Stimulated activated CD8-positive, alpha-beta memory T cell treated with anti-CD3 and anti-CD28 coated beads, Interleukin-15, amount 100 ng/mL, for 1 hour (primary cell): ENCODE results near the gene HTN3.
"Not testable (repeated sequence)": the region's sequence is repeated elsewhere in the genome, so short reads cannot be mapped to it uniquely, and the experiment has no call there.

Source experiments
- DNase-seq: peaks from one replicate; pipeline ENCODE4 v3.0.0-alpha.2; 2020; ENCODE audit warnings: low read depth

The HTN3 gene

GRCh38 chr4:70028159-70028558 is at the start of gene HTN3:
Gene HTN3, plus strand, starts transcription at chr4:70028459. Its CDS starts 2,282 bp downstream, at chr4:70030741.
- DNase-seq, result not testable (repeated sequence)

GRCh38 chr4:69984030-69984443 is 44.2 kb upstream of the HTN3 start:
- DNase-seq, result no peak

- no peak for DNase-seq
Observed at GRCh38 chr4:69986663-69987062, 41.6 kb upstream of the HTN3 start.

- DNase-seq, result no peak
Observed at GRCh38 chr4:69991016-69991415, 37.2 kb upstream of the HTN3 start.

GRCh38 chr4:69994782-69995181 is 33.5 kb upstream of the HTN3 start:
- DNase-seq, result no peak

GRCh38 chr4:69995526-69996016 is 32.7 kb upstream of the HTN3 start, which contains the start of gene STATH:
Gene STATH, plus strand, starts transcription at chr4:69995966. Its CDS starts 2,472 bp downstream, at chr4:69998438.
- no peak for DNase-seq

- DNase-seq, result no peak
Observed at GRCh38 chr4:69999420-69999819, 28.8 kb upstream of the HTN3 start.

GRCh38 chr4:70000711-70001110 is 27.5 kb upstream of the HTN3 start:
- no peak for DNase-seq

GRCh38 chr4:70002507-70002906 is 25.8 kb upstream of the HTN3 start:
- DNase-seq, result no peak

GRCh38 chr4:70008771-70009170 is 19.5 kb upstream of the HTN3 start:
- no peak for DNase-seq

GRCh38 chr4:70019006-70019405 is 9.3 kb upstream of the HTN3 start:
- DNase-seq, result not testable (repeated sequence)

- DNase-seq, result no peak
Observed at GRCh38 chr4:70023218-70023617, 5.0 kb upstream of the HTN3 start.

GRCh38 chr4:70027011-70027410 is 1.2 kb upstream of the HTN3 start:
- no peak for DNase-seq

- DNase-seq, result not testable (repeated sequence)
Observed at GRCh38 chr4:70037559-70037958, 9.3 kb downstream of the HTN3 start.

GRCh38 chr4:70039928-70040327 is 11.7 kb downstream of the HTN3 start:
- DNase-seq, result not testable (repeated sequence)

GRCh38 chr4:70041652-70042286 is 13.5 kb downstream of the HTN3 start:
- no peak for DNase-seq

- not testable (repeated sequence) for DNase-seq
Observed at GRCh38 chr4:70050138-70050537, 21.9 kb downstream of the HTN3 start, which contains the start of gene HTN1. Gene HTN1, plus strand, starts transcription at chr4:70050438. Its CDS starts 2,639 bp downstream, at chr4:70053077.

GRCh38 chr4:70056534-70056933 is 28.3 kb downstream of the HTN3 start:
- not testable (repeated sequence) for DNase-seq

GRCh38 chr4:70057651-70058050 is 29.4 kb downstream of the HTN3 start:
- DNase-seq, result no peak

- no peak for DNase-seq
Observed at GRCh38 chr4:70059149-70059548, 30.9 kb downstream of the HTN3 start.

GRCh38 chr4:70062000-70062399 is 33.7 kb downstream of the HTN3 start:
- no peak for DNase-seq

- DNase-seq, result no peak
Observed at GRCh38 chr4:70080205-70080604, 51.9 kb downstream of the HTN3 start.
